Peyer's patch (tissue), 4 donors: ENCODE data around the gene POFUT2.

Experiments
- POLR2A ChIP-seq, 2 donors: fragments of 450-650 bp; IDR thresholded peaks; one replicate each; pipeline ENCODE4 v1.5.1; 2017; ENCODE audit warnings: antibody characterized with exemption in 2 of 2, mild to moderate bottlenecking in 2 of 2, moderate library complexity in 2 of 2
- TF ChIP-seq, protein P1 (sequence below), 6 experiments: fragments of 450-650 bp in 4 of 6; fragments of 200-600 bp in 2 of 6; sonication (generic) in 1 of 6; IDR thresholded peaks; one replicate each; pipeline ENCODE4 v1.5.1; 2017 to 2019; ENCODE audit warnings: antibody characterized with exemption in 6 of 6, mild to moderate bottlenecking in 3 of 6, moderate library complexity in 1 of 6

DNA sequence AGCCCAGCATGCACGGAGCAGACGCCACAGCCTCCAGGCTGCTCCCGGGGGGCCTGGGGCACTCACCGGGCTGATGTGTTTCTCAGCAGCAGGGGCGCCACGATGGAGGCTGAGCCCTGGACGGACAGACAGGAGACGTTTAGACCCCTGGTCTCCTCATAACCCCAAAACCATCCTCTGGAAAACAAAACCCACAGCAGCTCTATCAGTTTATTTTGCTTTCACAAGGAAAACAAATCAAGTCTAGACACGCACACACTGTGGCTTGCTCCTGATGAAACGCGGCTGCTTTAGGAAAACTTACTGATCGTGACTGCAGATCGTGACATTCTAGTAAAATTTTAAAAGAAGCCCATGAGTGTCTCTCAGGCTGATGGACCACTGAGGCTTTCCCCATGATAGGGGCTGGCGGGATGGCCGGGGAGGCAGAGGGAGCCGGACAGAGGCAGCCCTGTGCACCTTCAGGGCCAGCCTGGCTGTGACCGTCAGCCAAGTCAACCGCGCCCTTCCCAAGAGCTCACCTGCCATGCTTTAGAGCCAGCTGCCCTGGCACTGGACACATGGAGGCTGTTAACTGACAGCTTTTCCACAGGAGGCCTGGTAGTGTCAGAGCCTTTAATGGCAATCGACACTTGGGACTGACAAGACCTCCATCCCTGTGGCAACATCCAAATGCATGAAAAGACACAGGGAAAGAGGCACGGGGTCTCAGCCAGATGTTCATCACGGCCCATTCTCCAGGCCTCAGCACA is 5.2 kb downstream of the POFUT2 start:
- no peak for TF ChIP-seq POLR2A (IDR thresholded peaks at IDR 0.05)
- TF ChIP-seq, protein P1, sequence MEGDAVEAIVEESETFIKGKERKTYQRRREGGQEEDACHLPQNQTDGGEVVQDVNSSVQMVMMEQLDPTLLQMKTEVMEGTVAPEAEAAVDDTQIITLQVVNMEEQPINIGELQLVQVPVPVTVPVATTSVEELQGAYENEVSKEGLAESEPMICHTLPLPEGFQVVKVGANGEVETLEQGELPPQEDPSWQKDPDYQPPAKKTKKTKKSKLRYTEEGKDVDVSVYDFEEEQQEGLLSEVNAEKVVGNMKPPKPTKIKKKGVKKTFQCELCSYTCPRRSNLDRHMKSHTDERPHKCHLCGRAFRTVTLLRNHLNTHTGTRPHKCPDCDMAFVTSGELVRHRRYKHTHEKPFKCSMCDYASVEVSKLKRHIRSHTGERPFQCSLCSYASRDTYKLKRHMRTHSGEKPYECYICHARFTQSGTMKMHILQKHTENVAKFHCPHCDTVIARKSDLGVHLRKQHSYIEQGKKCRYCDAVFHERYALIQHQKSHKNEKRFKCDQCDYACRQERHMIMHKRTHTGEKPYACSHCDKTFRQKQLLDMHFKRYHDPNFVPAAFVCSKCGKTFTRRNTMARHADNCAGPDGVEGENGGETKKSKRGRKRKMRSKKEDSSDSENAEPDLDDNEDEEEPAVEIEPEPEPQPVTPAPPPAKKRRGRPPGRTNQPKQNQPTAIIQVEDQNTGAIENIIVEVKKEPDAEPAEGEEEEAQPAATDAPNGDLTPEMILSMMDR (IDR thresholded peaks at IDR 0.05): no peak
